ENCODE measurements around the gene MX1. TPM values are rescaled to one million over a fixed set of nuclear protein-coding genes. Genes with fewer than 3 reads are reported as not detected.
A peak's percentile ranks its signal among the peaks of the same experiment; 100 is the strongest.

Gene MX1
- total RNA-seq, 2 experiments from 2014 or later: 23.9 to 24.7 TPM

DNA sequence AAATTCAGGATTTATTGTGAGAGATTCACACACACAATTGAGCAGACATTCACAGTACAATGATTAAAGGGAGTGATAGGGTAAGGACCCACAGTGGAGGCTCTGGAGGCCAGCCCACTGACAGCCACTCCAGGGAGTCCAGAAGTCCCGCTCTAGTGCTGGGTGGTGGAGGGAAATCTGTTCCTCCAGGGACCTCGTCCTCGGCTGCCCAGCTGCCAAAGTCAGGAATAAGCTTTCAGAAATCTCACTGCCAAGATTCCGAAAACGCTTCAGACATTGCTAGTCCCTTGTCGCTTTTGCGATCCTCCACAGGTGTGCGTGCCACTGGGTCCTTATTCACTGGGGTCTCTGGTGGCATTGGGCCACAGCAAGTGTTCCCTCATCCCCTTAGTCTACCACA is 2.3 kb downstream of the MX1 start:
- no peak for TF ChIP-seq EZH2phosphoT487 (IDR thresholded peaks at IDR 0.05; ENCODE audit: borderline replicate concordance, low read depth, low read length)
- TF ChIP-seq, protein P1, sequence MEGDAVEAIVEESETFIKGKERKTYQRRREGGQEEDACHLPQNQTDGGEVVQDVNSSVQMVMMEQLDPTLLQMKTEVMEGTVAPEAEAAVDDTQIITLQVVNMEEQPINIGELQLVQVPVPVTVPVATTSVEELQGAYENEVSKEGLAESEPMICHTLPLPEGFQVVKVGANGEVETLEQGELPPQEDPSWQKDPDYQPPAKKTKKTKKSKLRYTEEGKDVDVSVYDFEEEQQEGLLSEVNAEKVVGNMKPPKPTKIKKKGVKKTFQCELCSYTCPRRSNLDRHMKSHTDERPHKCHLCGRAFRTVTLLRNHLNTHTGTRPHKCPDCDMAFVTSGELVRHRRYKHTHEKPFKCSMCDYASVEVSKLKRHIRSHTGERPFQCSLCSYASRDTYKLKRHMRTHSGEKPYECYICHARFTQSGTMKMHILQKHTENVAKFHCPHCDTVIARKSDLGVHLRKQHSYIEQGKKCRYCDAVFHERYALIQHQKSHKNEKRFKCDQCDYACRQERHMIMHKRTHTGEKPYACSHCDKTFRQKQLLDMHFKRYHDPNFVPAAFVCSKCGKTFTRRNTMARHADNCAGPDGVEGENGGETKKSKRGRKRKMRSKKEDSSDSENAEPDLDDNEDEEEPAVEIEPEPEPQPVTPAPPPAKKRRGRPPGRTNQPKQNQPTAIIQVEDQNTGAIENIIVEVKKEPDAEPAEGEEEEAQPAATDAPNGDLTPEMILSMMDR (conservative IDR thresholded peaks at IDR 0.05; ENCODE audit: low read length): no peak
- POLR2A ChIA-PET: interaction anchor here (1.1 kb wide), 1 partner anchor 144 kb away, joined by 3 read pairs; no protein-coding TSS in a partner anchor
- no TSS peak for BruUV-seq (replicated peaks)
- H3K4me2 ChIP-seq (ENCODE audit: low read length): peak overlapping the region; percentile 2; the same call in 1 of the 2 replicates
- no peak for DNase-seq (ENCODE audit: low spot score)
- H3K4me1 ChIP-seq (ENCODE audit: insufficient read depth, low read length, poor library complexity, severe bottlenecking): peaks cover 73% of the 10 kb centered on the region
- intact Hi-C loops (cut with micrococcal nuclease; ENCODE audit: unreplicated experiment): loop anchor here (5.0 to 10.0 kb wide), 2 partner anchors 106 to 636 kb away; no protein-coding TSS in a partner anchor
- H3K27ac ChIP-seq (ENCODE audit: low read depth, low read length, poor library complexity, severe bottlenecking): no peak overlapping the region
- CTCF ChIA-PET (ENCODE audit: unreplicated experiment): no interaction called here
- H3K79me2 ChIP-seq (ENCODE audit: insufficient read depth, low read depth, low read length): no peaks in the 10 kb centered on the region
- H2AFZ ChIP-seq (ENCODE audit: low read length): no peak overlapping the region
- no peak overlapping the region for H3K4me3 ChIP-seq (ENCODE audit: low read depth, low read length, poor library complexity, severe bottlenecking)
- no peaks in the 10 kb centered on the region for H4K20me1 ChIP-seq (ENCODE audit: insufficient read depth, low read length)
- peaks cover 6% of the 10 kb centered on the region for H3K36me3 ChIP-seq (ENCODE audit: insufficient read depth, low read length)
- peaks cover 1% of the 10 kb centered on the region; the same call in 1 of the 2 replicates for H3K9me3 ChIP-seq (ENCODE audit: low read length)
- no peaks in the 10 kb centered on the region for H3K9me2 ChIP-seq (ENCODE audit: insufficient read depth, low read length)

DNA sequence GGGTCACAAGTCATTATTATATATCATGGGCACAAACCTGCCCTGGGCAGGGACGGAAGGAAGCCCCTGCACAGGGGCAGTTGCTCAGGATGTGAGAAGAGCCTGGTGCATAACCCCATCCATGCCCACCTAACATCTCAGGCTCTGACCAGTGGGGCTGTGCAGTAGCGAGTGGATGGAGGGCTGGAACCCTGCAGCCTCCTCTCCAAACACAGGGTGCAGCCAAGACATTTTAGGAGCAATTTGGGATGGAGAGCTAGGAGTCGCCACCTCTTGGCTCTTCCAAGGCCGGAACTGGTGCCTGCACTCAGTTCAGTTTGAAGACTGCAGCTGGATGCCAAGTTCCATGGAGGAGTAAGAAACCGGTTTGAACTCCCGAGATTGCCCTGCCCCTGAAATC is 2.8 kb downstream of the MX1 start:
- H3K9me3 ChIP-seq (ENCODE audit: low read length): peaks cover 7% of the 10 kb centered on the region; the same call in 1 of the 2 replicates
- no peak for TF ChIP-seq EZH2phosphoT487 (IDR thresholded peaks at IDR 0.05; ENCODE audit: borderline replicate concordance, low read depth, low read length)
- TF ChIP-seq, protein P1 (conservative IDR thresholded peaks at IDR 0.05; ENCODE audit: low read length): no peak
- no peaks in the 10 kb centered on the region for H3K79me2 ChIP-seq (ENCODE audit: insufficient read depth, low read depth, low read length)
- no peak overlapping the region for H2AFZ ChIP-seq (ENCODE audit: low read length)
- H3K4me2 ChIP-seq (ENCODE audit: low read length): no peak overlapping the region
- ChIA-PET CTCF (ENCODE audit: unreplicated experiment) (no interaction called here), POLR2A (interaction anchor here (1.1 kb wide), 1 partner anchor 144 kb away, joined by 3 read pairs; no protein-coding TSS in a partner anchor)
- H4K20me1 ChIP-seq (ENCODE audit: insufficient read depth, low read length): no peaks in the 10 kb centered on the region
- H3K27ac ChIP-seq (ENCODE audit: low read depth, low read length, poor library complexity, severe bottlenecking): no peak overlapping the region
- BruUV-seq (replicated peaks): no TSS peak
- DNase-seq (ENCODE audit: low spot score): no peak
- intact Hi-C loops (cut with micrococcal nuclease; ENCODE audit: unreplicated experiment): loop anchor here (5.0 to 10.0 kb wide), 2 partner anchors 107 to 636 kb away; no protein-coding TSS in a partner anchor
- no peaks in the 10 kb centered on the region for H3K9me2 ChIP-seq (ENCODE audit: insufficient read depth, low read length)
- peaks cover 9% of the 10 kb centered on the region for H3K36me3 ChIP-seq (ENCODE audit: insufficient read depth, low read length)
- H3K4me1 ChIP-seq (ENCODE audit: insufficient read depth, low read length, poor library complexity, severe bottlenecking): peaks cover 67% of the 10 kb centered on the region
- H3K4me3 ChIP-seq (ENCODE audit: low read depth, low read length, poor library complexity, severe bottlenecking): no peak overlapping the region

- Histone ChIP-seq H3K4me1 (ENCODE audit: insufficient read depth, low read length, poor library complexity, severe bottlenecking) (peaks cover 65% of the 10 kb centered on the region), H3K36me3 (ENCODE audit: insufficient read depth, low read length) (peaks cover 12% of the 10 kb centered on the region), H3K9me3 (ENCODE audit: low read length) (peaks cover 10% of the 10 kb centered on the region; the same call in 1 of the 2 replicates), H3K9me2 (ENCODE audit: insufficient read depth, low read length) (no peaks in the 10 kb centered on the region), H3K4me3 (ENCODE audit: low read depth, low read length, poor library complexity, severe bottlenecking) (no peak overlapping the region), H2AFZ (ENCODE audit: low read length) (no peak overlapping the region), H3K79me2 (ENCODE audit: insufficient read depth, low read depth, low read length) (no peaks in the 10 kb centered on the region), H4K20me1 (ENCODE audit: insufficient read depth, low read length) (no peaks in the 10 kb centered on the region), H3K4me2 (ENCODE audit: low read length) (no peak overlapping the region), H3K27ac (ENCODE audit: low read depth, low read length, poor library complexity, severe bottlenecking) (no peak overlapping the region)
- intact Hi-C loops (cut with micrococcal nuclease; ENCODE audit: unreplicated experiment): loop anchor here (5.0 to 10.0 kb wide), 2 partner anchors 107 to 635 kb away; no protein-coding TSS in a partner anchor
- ChIA-PET CTCF (ENCODE audit: unreplicated experiment) (no interaction called here), POLR2A (interaction anchor here (1.1 to 2.0 kb wide), 2 partner anchors 11 to 145 kb away, joined by 3 to 6 read pairs; no protein-coding TSS in a partner anchor)
- DNase-seq (ENCODE audit: low spot score): no peak
- no TSS peak for BruUV-seq (replicated peaks)
- TF ChIP-seq, protein P1 (conservative IDR thresholded peaks at IDR 0.05; ENCODE audit: low read length): no peak
- no peak for TF ChIP-seq EZH2phosphoT487 (IDR thresholded peaks at IDR 0.05; ENCODE audit: borderline replicate concordance, low read depth, low read length)
Measured at GRCh38 chr21:41429305-41429704, 3.3 kb downstream of the MX1 start.

Measured in OCI-LY7 (cell line).